HEK293 (cell line): Measurements from ENCODE around the gene RNF187.

Experiments used
- CTCF ChIP-seq: fragments of 450-650 bp; formaldehyde crosslinking; IDR thresholded peaks from 2 replicates; pipeline ENCODE4 v1.5.1; 2016; ENCODE audit warnings: missing biosample characterization, missing genetic modification characterization
- MYNN ChIP-seq: fragments of 450-650 bp; formaldehyde crosslinking; IDR thresholded peaks from 2 replicates; pipeline ENCODE4 v1.5.1; 2016; ENCODE audit warnings: missing biosample characterization, missing genetic modification characterization, borderline replicate concordance
- PATZ1 ChIP-seq: fragments of 450-650 bp; formaldehyde crosslinking; IDR thresholded peaks from 2 replicates; pipeline ENCODE4 v1.5.1; 2016; ENCODE audit warnings: missing biosample characterization, missing genetic modification characterization
- PRDM10 ChIP-seq: fragments of 450-650 bp; formaldehyde crosslinking; IDR thresholded peaks from 2 replicates; pipeline ENCODE4 v1.5.1; 2016; ENCODE audit warnings: missing biosample characterization, missing genetic modification characterization
- SETDB1 ChIP-seq: IDR thresholded peaks from one replicate; pipeline ENCODE4 v1.6.1; 2017; ENCODE audit warnings: mild to moderate bottlenecking, low read length, moderate library complexity, mixed read lengths; ENCODE audit not compliant: insufficient read length
- ZBTB17 ChIP-seq: fragments of 450-650 bp; formaldehyde crosslinking; IDR thresholded peaks from 2 replicates; pipeline ENCODE4 v1.5.1; 2016; ENCODE audit warnings: missing biosample characterization, missing genetic modification characterization
- ZBTB7A ChIP-seq: fragments of 450-650 bp; formaldehyde crosslinking; IDR thresholded peaks from 2 replicates; pipeline ENCODE4 v1.5.1; 2016; ENCODE audit warnings: low read depth, missing biosample characterization, missing genetic modification characterization
- ZFP3 ChIP-seq: fragments of 450-650 bp; formaldehyde crosslinking; IDR thresholded peaks from 2 replicates; pipeline ENCODE4 v1.5.1; 2016; ENCODE audit warnings: low read depth, missing biosample characterization, missing genetic modification characterization
- ZNF174 ChIP-seq: fragments of 450-650 bp; formaldehyde crosslinking; IDR thresholded peaks from 2 replicates; pipeline ENCODE4 v1.5.0; 2017; ENCODE audit warnings: missing biosample characterization, mild to moderate bottlenecking, missing genetic modification characterization
- ZNF19 ChIP-seq: fragments of 450-650 bp; formaldehyde crosslinking; IDR thresholded peaks from 2 replicates; pipeline ENCODE4; 2016; ENCODE audit warnings: missing biosample characterization, missing genetic modification characterization, low read depth
- ZNF596 ChIP-seq: fragments of 450-650 bp; IDR thresholded peaks from 2 replicates; pipeline ENCODE4 v1.5.0; 2018; ENCODE audit warnings: missing biosample characterization, mild to moderate bottlenecking, missing genetic modification characterization, moderate library complexity

- no peak for TF ChIP-seq MYNN (tag by site-specific recombination)
- no peak for TF ChIP-seq ZNF174 (tag by site-specific recombination)
- TF ChIP-seq ZBTB17 (tag by site-specific recombination), result no peak
- no peak for TF ChIP-seq ZNF19 (tag by site-specific recombination)
- TF ChIP-seq ZFP3 (tag by site-specific recombination), result no peak
- no peak for TF ChIP-seq ZBTB7A (tag by site-specific recombination)
- no peak for TF ChIP-seq PATZ1 (tag by site-specific recombination)
- TF ChIP-seq CTCF (tag by site-specific recombination), result no peak
- no peak for TF ChIP-seq SETDB1
- TF ChIP-seq ZNF596 (tag by site-specific recombination), result no peak
- no peak for TF ChIP-seq PRDM10 (tag by site-specific recombination)
Measured at GRCh38 chr1:228443395-228443794, 43.8 kb upstream of the RNF187 start.
